GM18519 (cell line): ENCODE results near the gene ATXN2.
A peak's percentile ranks its signal among the peaks of the same experiment; 100 is the strongest.
"Not testable (repeated sequence)": the region's sequence is repeated elsewhere in the genome, so short reads cannot be mapped to it uniquely, and the experiment has no call there.

Experiments used
- ATAC-seq: cut with Tn5 transposase; IDR thresholded peaks from one replicate; pipeline ENCODE4 v1.9.1; 2021; ENCODE audit warnings: mild to moderate bottlenecking, moderate library complexity; ENCODE audit not compliant: unreplicated experiment, low FRiP score

Gene ATXN2

GRCh38 chr12:111598637-111599452 is at the start of gene ATXN2:
ATXN2 (minus strand) TSS chr12:111599315; CDS start chr12:111599034, 281 bp downstream.
- ATAC-seq, result peak; percentile 35

GRCh38 chr12:111645433-111645832 is 46.3 kb upstream of the ATXN2 start:
- ATAC-seq, result no peak

- no peak for ATAC-seq
Measured at GRCh38 chr12:111643427-111643826, 44.3 kb upstream of the ATXN2 start.

- ATAC-seq, result no peak
Measured at GRCh38 chr12:111642681-111643426, 43.7 kb upstream of the ATXN2 start.

- no peak for ATAC-seq
Measured at GRCh38 chr12:111640506-111640905, 41.4 kb upstream of the ATXN2 start.

GRCh38 chr12:111638556-111638955 is 39.4 kb upstream of the ATXN2 start:
- no peak for ATAC-seq

GRCh38 chr12:111636209-111636945 is 37.3 kb upstream of the ATXN2 start:
- ATAC-seq, result no peak

- no peak for ATAC-seq
Measured at GRCh38 chr12:111635524-111635923, 36.4 kb upstream of the ATXN2 start.

- no peak for ATAC-seq
Measured at GRCh38 chr12:111628505-111629260, 29.6 kb upstream of the ATXN2 start.

- ATAC-seq, result no peak
Measured at GRCh38 chr12:111626230-111626629, 27.1 kb upstream of the ATXN2 start.

- no peak for ATAC-seq
Measured at GRCh38 chr12:111624540-111624939, 25.4 kb upstream of the ATXN2 start.

- not testable (repeated sequence) for ATAC-seq
Measured at GRCh38 chr12:111617841-111618240, 18.7 kb upstream of the ATXN2 start.

GRCh38 chr12:111616177-111616623 is 17.1 kb upstream of the ATXN2 start:
- no peak for ATAC-seq

GRCh38 chr12:111607239-111607638 is 8.1 kb upstream of the ATXN2 start:
- ATAC-seq, result no peak

GRCh38 chr12:111606767-111607230 is 7.7 kb upstream of the ATXN2 start:
- ATAC-seq, result no peak

GRCh38 chr12:111605911-111606766 is 7.0 kb upstream of the ATXN2 start:
- ATAC-seq, result no peak

GRCh38 chr12:111602857-111603256 is 3.7 kb upstream of the ATXN2 start:
- not testable (repeated sequence) for ATAC-seq

- no peak for ATAC-seq
Measured at GRCh38 chr12:111602348-111602747, 3.2 kb upstream of the ATXN2 start.

GRCh38 chr12:111600986-111601385 is 1.9 kb upstream of the ATXN2 start:
- ATAC-seq, result not testable (repeated sequence)
